LHCN-M2 (cell line): ENCODE data around the gene TMEM61. TPM values are rescaled to one million over a fixed set of nuclear protein-coding genes. Genes with fewer than 3 reads are reported as not detected.
A peak's percentile ranks its signal among the peaks of the same experiment; 100 is the strongest.

Experiments used
- DNase-seq: peaks from one replicate; pipeline ENCODE4 v3.0.0-alpha.2; 2012; ENCODE audit warnings: low read depth
- total RNA-seq: library from RNA; depleted of rRNA; stranded (reverse); fragments of >200 nt; gene quantifications from 2 replicates; pipeline ENCODE4 v1.2.3, GENCODE V29; 2014

TMEM61 gene
- total RNA-seq, 1 experiment from 2014 or later = not detected

DNA sequence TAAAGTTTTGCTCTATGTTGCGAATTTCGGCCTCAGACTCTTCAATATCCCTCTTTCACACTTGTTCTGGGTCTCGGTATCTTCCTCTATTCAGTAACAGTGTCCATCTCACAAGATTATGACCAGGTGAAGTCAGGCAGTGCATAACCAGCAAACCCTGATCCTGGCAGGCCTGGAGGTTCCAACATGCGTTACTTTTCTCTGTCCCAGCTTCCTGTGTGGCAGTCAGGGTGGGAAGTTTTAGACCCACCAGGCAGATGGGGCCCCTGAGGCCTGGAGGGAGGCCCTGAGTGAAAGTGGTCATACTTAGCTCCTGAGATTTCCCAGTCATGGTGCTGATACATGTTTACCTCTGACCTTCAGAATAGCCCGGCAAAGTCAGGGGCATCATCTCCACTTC, 5.1 kb downstream of the TMEM61 start:
- DNase-seq = no peak

DNA sequence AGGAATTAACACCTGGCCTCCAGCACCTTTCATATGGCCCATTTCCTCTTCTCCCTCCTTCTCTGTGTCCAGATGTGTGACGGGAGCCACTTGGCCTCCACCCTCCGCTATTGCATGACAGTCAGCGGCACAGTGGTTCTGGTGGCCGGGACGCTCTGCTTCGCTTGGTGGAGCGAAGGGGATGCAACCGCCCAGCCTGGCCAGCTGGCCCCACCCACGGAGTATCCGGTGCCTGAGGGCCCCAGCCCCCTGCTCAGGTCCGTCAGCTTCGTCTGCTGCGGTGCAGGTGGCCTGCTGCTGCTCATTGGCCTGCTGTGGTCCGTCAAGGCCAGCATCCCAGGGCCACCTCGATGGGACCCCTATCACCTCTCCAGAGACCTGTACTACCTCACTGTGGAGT, 5.6 kb downstream of the TMEM61 start:
- no peak for DNase-seq

DNA sequence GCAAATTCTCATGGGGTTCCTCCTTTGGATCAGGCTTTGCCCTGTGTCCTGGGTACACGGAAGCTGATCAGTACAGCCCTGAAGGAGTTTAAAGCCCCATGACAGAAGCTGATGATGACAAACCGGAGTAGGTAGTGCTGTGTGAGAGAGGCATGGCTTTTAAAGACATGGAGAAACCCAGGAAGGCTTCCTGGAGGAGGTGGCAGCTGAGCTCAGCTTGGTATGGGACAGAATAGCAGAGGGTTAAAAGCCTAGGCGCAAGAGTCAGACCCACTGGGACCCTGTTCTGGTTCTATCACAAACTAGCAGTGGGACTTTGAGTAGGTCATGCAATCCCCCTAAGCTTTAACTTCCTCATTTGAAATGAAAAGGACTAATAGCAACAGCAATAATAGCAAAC, 6.1 kb downstream of the TMEM61 start:
- DNase-seq = no peak

DNA sequence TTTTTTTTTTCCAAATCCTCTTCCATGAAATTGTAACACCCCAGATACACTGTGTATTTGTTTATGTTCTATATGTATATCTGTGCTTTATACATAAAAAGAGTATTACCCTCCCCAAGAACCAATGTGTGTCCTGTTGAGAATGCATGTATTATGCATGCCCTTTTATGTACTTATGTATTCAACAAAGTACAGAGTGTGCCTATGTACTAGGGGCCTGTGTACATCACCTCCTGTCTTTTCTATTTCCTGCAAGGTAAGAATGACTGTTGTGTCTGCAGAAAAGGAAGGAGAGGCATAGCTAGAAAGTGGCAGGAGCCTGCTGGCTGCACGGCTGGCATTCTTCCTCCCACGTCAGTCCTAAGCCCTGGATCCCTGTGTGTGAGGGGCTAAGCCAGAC, 7.0 kb downstream of the TMEM61 start:
- DNase-seq = no peak

DNA sequence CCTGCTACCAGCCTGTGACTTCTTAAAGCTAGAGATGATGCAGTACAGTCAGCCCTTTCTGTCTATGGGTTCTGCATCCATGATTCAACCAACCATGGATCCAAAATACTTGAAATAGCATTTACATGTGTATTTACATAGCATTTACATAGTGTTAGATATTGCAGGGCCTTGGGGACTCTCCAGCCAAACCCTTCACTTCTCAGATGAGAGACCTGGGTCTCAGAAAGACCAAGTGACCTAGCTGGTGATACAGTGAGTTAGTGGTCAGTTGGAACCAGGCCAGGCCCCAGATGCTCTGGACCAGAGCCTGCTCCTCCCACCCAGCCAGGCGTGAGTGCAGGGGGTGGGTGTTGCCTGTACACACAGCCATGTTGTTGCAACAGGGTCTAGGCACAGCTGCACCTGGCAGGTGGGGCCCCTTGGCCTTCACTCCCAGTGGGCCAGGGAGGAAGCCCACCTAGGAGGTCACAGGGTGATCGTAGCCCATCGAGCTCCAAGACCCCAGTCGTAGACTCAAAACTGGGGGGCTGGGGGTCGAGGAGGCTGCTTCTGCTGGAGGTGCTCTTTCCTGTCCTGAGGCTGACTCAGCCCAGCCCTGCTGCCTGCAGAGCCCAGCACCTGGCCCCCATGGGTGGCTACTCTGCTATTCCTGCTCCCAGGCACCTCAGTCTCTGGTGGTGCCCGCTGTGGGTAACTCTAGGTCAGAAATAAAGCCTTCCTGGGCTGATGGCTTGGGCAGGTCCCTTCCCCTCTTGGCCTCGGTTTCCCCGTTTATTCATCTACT, 7.7 kb downstream of the TMEM61 start:
- DNase-seq = no peak

DNA sequence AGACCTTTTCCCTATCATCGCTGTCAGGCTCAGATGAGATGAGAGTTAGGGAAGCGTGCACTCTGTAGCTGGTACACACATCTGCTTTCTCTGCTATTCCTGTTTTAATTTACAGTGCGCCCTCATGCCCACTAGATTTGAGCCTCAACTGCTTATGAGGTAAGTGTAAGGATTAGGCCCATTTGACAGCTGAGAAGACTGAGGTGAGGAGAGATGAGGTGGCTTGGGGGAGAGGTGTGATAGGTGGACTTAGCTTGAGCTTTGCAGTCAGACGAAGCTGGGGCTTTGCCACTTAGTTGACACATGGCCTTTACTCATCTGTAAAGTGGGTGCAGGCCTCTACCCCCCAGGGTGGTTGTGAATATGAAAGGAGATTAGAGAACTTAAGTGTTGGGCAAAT, 8.5 kb downstream of the TMEM61 start:
- no peak for DNase-seq

DNA sequence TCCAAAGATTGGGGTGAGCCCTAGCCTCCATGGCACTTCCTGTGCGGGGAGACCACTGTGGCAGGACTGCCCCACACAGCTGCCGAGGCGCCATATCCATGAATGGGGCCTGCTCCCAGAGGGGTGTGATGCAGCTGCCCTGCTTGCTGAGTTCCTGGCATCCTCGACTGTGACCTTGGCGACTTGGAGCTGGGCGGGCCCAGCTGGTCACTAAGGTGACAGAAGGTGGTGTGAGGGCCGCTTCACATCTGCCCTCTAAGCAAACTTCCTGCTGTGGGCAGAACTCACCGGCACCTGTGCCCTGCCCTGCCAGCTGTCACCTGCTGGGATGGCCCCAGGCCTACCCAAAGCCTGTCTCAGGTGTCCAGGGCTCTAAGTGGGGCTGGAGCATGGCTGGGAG, 9.0 kb downstream of the TMEM61 start:
- DNase-seq = no peak

DNA sequence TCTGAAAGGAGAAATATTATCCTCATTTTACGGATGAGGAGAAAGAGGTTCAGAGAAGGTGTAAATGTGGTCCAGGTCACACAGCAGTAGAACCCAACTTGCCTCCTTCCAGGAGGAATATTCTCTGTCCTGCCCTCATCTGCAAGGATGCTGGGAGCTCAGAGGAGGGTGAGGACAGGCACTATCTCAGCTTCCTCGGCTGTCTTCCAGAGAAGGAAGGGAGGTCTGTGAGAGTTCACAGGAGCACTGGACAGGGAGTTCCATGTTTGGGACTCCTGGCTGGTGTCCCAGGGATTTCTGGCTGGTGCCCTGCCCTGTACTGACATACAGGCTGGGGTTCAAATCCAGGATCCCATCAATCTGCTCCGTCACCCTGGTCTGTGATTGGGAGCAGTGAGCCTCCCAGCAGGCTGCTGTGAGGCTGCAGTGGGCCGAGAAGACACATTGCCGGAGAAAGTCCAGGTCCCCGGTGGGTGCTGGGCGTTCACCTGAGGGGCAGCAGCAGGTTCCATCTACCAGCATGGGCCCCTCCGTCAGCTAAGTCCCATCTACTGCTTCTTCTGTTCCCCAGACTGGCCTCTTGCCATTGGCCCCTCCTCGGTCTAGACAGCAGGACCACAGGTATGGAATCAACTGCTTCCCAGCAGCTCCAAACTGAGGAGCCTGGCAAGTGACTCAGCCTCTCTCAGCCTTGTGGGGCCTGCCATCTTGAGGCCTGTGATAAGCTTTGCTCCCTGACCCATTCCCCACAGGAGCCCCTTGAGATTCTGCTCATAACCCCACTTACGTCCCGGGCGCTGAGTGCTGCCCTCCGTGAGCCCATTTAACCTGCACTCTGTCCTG, 9.8 kb downstream of the TMEM61 start:
- DNase-seq = no peak

DNA sequence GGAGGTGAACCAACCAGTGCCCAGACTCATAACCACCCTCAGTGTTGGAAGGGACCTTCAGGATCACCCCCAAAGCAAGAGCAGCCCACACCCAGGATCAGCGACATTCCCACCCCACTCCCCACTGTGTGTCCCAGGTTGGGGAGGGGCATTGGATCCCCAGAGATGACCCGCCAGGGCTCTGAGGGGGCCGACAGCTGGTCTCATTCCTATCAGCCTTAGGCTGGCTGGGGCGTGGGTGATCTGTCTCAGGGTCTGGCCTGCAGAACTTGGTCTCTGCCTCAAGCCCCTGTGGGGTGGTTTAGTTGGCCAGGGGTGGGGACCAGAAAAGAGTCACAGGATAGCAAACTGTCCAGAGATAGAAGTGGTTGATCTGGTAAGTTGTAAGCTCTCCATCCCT, 10.5 kb downstream of the TMEM61 start:
- DNase-seq = no peak

DNA sequence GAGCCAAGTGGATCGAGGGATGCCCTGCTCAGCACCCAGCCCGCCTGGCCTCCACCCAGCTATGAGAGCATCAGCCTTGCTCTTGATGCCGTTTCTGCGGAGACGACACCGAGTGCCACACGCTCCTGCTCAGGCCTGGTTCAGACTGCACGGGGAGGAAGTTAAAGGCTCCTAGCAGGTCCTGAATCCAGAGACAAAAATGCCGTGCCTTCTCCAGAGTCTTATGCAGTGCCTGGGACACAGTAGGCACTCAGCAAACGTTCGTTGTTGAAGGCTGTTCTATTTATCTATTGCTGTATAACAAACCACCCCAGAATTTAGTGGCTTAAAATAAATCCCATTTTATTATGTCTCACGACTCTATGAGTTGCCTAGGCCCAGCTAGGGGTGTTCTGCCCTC, 11.5 kb downstream of the TMEM61 start:
- DNase-seq = no peak

DNA sequence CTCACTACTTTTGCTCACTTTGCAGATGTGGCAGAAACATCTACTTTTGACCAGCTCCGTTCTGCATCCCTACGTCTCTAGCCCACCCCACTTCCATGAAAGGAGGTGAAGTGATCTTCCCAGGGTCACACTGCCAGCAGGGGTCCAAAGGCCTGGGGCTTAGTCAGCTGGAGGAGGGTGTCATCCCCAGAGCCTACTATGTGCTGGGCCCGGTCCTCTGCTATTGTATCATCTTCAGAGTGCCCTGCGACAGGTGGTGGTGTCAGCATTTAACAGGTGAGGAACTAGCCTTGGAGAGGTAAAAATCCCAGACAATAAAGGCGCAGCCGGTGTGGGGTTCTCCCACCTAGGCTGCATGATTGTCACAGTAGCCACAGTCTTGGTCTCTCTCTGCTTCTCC, 12.7 kb downstream of the TMEM61 start:
- no peak for DNase-seq

DNA sequence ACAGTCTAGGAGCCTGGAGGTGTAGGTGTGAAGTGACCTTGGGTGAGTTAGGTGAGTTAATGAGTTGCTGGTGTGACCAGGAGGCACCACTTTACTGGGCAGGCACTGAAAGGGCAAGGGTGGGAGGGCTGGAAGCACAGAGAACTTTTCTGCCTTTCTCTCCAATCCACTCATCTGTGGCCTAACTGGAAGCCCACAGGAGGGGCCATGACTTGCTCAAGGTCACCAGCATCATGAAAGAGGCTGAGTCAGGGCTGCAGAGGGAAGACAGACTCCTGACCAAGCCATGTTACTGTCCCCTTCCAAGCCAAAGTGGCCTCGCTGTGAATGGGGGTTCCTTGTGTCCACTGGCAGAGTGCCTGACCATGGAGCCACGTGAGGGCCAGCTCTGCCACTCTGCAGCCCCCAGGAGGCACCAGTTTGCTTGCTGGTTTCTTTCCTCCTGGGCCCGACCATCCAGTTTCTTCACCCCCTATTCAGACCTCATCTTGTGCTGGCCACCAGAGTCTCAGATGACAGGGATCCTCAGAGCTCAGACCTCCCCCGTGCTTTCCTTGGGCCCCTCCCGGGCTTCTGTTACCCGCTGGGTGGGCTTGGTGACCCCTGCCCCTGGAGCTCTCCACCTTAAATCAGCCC, 14.0 kb downstream of the TMEM61 start:
- no peak for DNase-seq

DNA sequence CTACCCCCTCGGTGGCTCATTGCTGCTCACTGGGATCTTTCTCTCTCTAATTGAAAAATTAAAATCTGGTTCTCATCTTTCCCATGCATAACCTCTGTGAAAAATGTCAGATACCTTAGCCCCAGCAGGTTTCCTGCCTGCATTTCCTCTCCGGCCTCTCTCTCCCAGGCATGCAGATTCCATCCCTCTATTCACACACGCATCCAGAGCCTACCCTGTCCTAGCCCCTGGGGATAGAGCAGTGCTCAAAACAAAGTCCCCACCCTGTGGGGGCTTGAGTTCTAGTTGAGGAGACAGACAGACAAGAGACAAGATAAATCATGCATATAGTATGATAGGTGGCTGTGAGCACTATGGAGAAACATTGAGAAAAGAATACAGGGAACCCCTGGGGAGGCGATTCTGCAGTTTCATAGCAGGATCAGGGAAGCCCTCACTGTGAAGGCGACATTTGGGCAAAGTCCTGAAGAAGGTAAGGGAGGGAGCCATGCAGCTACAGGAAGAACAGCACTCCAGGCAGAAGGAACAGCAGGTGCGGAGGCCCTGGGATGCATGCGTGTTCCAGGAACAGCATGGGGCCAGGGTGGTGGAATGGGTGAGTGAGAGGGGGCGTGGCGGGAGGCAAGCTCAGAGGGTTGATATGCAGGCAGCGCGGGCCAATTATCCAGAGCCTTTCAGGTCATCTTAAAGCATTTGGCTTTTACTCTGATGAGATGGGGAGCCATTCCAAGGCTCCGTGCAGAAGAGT, 14.8 kb downstream of the TMEM61 start:
- DNase-seq = no peak

DNA sequence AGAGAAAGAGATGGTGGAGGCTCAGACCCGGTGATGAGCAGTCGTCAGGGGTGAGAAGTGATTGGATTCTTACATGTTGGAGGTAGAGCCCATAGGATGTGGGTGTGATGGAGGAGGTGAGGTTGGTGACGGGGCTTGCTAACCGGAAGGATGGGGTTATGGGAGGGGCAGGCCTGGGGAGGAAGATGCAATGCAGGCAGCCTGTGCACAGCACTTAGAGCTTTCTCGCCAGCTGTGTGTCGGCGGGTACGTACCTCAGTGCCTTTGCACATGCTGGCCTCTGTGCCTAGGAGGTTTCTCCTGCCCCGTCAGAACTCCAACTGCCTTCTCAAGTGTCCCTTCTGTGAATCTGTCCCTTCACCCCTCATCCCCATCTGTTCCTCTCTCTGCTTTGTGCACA, 15.4 kb downstream of the TMEM61 start:
- DNase-seq = no peak

DNA sequence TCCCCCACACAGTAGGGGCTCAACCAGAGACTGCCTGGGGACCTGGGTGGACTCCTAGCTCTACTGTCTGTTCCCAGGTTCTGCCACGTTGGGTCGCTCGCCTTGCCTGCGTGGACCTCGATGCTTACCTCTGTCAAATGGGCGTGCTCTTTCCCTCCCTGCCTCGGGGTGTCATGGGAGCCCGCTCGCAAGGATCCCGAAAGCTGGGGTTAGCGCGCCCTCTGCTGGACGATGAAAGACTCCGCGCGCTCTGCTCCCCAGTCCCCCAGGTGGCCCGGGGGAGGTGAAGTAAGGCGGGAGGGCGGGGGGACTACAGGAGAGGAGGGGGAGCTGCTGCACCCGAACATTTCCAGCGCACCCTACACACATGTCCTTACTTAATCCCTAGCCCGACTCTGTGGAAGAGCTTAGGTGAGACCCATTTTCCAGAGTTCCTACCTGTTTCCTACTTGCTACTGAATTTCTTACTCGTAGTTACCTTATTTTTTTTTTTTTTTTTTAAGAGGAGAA, 16.0 kb downstream of the TMEM61 start:
- DNase-seq = peak; percentile 68

DNA sequence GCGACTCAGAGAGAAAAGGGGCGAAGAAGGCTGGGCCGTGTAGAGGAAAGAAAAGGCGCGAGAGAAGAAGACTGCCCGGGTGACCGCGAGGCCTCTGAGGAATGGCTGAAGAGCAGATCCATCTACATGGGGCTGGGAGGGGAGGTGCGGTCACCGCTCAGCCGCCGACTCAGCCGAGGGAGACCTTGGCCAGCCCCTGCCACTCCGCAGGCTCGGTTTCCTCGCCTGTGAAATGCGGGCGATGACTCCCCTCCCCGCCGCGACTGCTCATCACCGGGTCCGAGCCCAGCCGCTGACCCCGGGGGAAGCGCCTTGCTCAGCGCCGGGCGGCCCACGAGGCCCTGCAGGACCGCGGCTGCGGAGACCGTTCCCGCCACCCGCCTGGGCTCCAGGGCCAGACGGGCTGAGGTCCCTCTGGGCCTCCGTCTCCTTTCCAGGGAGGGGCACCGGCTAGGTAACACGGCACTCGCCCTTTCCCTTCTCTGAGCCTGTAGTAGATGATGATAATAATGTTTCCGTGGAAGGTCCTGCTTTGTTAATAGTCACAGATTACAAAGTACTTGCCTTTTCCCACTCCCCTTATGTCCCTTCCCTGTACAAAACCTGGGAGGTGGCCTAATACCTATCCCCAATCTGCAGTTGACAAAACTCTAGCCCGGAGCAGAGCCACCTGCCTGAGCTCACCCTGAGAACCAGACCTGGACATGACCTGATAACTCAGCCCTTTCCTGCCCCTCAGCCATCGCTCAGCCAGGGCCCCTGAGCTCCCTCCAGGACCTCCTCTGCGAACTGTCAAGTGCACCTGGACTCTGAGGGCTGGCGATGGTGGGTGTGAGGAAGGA, 16.7 kb downstream of the TMEM61 start:
- no peak for DNase-seq

DNA sequence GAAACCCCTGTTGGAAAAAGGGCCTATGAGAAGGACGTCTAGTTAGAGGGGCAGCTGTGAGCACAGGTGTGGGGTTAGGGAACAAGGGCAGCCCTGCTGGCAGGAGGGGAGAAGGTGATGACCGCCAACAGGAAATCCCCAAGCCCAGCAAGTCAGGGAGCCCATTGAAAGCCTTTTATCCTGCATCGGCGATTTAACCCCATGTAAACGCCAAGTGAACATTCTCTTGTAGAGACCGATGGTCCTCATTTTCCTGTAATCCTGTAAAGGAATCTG, 17.2 kb downstream of the TMEM61 start:
- DNase-seq = no peak

DNA sequence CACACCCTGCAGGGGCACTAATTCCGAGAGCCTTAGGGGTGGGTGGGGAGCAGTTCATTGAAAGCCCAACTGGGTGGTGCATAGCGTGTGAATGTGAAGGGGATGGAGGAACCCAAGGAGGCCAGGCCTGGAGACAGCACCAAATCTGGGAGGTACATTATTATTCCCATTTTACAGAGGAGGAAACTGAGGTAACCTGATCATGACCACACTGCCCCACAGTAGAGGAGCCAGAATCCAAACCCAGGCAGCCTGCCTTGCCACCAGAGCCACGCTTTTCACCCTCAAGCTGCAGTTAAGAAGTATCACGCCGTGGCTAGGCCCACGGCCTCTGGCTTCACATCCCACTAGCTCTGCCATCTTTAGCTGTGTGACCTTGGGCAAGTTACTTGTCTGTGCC, 17.7 kb downstream of the TMEM61 start:
- DNase-seq = no peak

DNA sequence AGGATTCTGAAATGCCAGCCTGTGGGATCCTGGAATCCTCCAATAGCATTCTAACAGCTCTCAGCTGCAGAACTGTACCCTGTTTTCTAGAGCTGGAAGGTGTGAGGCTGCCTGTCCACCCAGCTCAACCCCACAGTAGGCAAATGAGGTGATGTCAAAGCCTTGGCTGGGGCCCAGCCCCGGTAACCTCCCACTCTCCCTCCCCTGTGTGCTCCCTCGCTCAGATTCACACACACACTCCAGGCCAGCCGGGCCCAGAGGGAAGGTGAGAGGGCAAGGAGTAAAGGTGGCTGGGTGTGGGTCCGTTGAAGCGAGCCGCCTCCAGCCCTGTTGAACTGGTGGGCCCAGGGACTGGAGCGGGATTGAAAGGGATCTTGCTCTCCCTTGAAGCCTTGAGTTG, 18.2 kb downstream of the TMEM61 start, which contains the start of gene BSND:
Gene BSND, plus strand, starts transcription at position 257 of the 400 bp plus-strand sequence. CDS start 254 bp downstream, outside the sequence.
- no peak for DNase-seq
